GM19397 (cell line): ENCODE data around the gene SASH1.
A peak's percentile ranks its signal among the peaks of the same experiment; 100 is the strongest.

Source experiments
- ATAC-seq: cut with Tn5 transposase; IDR thresholded peaks from one replicate; pipeline ENCODE4 v1.9.1; 2021; ENCODE audit warnings: mild to moderate bottlenecking, moderate library complexity; ENCODE audit not compliant: unreplicated experiment

Gene SASH1

GRCh38 chr6:148455674-148456558 is 113.3 kb downstream of the SASH1 start:
- ATAC-seq, result no peak

- ATAC-seq, result no peak
These were observed 114.7 kb downstream of the SASH1 start for GRCh38 chr6:148457137-148457842.

GRCh38 chr6:148457843-148458159 is 115.2 kb downstream of the SASH1 start:
- no peak for ATAC-seq

GRCh38 chr6:148459238-148459637 is 116.6 kb downstream of the SASH1 start:
- ATAC-seq, result no peak

DNA sequence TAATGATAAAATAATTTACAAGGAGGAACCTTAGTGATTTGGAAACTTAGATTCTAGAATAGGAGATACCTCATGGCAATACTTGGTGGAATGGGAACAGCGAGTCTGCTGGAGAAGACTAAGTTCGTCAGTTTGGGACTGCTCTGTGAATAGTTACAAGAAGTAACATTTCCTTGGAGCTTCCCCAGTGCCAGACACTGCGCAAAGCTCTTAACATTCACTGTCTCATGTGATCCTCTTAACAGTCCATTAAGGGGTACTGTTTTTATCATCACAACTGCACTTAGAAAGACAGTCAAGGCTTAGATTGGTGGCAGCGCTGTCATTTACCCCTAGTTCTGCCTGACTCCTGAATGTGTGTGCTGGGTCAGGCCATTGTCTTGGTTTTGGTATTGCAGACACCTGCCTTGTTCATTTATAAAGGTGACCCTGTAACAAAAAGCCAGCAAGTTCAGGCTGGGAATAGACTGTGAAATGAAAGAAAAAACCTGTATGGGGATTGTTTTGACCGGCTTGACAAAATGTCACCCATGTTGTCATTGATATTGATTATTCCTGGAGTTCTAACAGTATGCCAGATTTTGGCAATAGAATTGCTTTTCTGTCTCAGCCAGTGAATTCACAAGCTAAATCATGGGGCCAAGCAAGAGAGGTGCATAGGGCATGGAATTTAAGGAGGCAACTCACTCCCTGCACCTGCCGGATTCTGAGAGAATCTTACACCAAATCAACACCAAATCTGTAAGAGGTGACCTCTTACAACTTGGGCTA is 118.4 kb downstream of the SASH1 start:
- no peak for ATAC-seq

DNA sequence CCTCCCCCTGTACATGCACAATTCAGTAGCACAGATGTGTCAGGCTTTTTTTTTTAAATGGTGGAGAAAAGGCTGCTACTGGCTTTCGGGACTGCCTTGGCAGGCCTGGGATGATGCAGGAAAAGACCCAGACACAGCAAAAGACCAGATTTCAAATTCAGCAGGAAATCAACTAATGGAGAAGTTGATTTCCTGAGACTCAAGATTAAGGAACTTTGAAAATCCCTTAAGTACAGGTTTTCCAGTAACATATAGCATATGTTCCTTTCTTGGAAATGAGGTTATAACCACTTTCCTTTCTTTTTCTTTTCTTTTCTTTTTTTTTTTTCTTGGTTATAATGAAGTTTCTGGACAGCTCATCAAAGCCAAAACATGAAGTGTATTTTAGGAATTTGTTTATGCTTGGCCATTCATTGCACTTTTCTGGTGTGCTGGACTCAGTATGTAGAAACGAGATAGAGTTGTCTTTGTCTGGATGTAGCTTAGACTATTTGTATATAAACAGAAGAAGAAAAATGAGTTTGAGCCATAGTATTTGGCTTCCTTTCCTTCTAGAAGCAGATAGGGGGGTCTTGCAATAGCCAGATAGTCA is 119.4 kb downstream of the SASH1 start:
- no peak for ATAC-seq

DNA sequence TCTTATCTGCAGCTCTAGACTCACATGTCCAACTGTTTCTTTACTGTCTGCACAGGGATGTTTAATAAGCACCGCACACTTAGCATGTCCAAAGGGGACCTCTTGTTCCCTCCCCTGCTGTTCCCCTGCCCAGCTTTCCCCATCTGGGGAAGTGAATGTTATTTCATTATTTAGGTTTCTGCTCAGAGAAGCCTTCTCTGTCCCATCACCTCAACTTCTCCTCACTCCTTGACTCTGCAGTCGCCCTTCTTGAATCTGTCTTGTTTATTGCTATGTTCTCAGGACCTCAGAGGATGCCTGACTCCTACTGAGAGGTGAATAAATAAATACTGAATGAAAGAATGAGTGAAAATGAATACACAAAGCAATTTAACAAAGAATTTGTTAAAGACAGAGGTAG is 121.0 kb downstream of the SASH1 start:
- ATAC-seq, result no peak

DNA sequence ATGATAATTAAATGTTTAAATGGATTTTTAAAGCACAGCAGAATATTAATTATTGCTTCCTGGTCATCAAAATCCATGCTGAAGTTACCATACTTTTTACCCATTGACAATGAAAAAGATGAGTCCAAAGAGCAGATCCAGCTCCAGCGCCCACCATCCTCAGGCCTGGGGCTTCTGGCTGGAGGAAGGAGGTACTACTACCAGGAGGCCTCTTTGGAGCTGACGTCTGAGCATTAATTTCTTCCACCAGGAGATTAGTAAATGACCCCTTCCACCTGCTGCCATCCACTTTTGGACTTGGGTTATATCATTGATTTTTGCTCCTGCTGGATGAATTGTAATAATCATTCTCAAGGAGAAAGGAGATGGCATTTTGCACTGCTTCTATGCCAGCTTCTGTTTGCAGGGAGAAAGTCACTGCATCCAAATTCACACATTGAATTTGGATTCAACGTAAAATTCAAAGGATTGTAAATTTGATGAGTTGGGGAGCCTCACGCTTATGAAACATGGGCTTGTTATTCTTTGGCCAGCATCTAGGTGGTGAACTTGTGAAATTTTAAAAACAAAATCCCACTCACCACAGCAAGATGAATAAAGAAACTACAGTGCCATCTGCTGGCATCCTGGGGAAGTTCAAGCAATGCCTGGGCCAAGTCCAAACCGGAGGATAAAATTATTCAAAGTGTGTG is 121.8 kb downstream of the SASH1 start:
- ATAC-seq, result peak; percentile 74

- ATAC-seq, result no peak
These were observed 122.3 kb downstream of the SASH1 start for GRCh38 chr6:148465011-148465335.

- ATAC-seq, result no peak
These were observed 123.0 kb downstream of the SASH1 start for GRCh38 chr6:148465670-148466069.

GRCh38 chr6:148466158-148466557 is 123.5 kb downstream of the SASH1 start:
- no peak for ATAC-seq

DNA sequence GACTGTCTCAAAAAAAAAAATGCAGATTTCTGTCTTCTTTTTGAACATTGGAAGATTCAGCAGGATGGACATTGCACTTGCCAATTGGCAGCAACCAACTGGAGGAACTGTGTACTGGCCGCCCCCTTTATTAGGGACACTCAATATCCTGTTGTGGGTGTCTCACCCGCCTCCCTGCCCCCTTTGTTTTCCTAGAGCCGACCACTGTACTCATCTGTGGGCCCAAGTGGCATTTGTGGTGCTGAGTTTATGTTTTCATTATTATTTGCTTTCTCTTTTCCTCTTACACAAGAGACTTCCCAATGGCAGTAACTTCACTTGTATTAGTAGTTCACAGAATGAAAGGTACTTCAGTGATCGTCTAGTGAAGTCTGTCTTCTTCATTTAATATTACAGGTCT is 125.3 kb downstream of the SASH1 start:
- ATAC-seq, result no peak

DNA sequence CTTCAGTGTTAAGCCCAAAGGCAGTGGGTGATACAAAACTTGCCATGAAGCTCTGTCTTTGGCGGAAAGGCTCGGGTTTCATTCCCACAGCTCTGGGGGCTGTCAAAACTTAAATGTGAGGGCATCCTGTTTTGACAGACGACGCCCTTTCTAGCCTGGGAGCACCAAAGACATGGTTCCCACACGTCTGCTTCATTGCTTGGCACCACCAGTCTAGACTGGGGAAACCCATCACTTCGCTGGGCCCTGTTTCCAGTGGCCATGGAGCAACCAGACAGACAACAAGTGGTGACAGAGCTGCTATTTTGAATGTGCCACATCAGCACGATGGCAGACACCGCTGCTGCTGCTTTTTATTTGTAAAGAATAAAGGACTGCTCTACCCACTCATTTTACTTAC is 127.5 kb downstream of the SASH1 start:
- ATAC-seq, result no peak

- ATAC-seq, result no peak
These were observed 128.2 kb downstream of the SASH1 start for GRCh38 chr6:148470606-148471465.

- ATAC-seq, result no peak
These were observed 129.1 kb downstream of the SASH1 start for GRCh38 chr6:148471624-148472159.

DNA sequence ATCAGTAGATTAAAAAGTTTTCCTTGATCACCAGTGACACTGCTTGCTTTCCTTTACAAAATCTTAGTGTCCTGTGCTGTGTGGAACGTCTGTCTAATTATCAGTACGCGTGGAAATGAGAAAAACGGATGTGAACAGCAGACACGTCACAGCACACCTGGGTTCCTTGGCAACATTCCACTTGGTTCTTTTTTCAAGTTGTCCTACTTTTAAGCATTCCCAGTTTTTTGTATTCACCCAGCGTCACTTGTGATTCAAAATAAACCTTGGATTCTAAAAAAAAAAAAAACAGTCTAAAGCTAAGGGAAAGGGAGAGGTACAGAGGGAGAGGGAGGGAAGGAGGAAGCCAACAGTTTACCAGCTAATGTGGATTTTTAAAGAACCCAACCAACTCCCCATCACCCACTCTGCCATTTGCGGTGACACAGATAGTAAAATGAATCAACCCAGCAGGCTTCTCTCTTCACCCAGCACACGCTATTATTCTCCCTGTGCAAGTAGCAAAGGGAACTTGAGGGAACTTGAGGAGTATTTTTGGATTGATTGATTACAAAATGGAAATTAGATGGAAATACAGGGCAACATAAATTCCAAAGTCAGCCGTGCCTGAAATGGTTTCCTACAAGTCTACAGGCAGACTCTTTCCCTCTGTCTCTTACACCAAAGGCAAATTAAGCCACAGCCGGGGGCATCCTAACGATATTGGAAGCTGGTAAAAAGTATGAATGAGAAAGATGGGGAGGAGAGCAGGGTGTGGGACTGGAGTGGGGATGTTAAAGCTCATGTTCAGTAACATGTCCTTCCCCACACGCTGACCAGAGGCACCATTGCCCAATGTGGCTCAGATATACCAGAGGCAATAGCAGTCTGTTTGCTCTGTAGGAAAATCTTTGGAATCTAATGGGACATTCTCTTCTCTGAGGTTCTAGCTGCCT is 129.8 kb downstream of the SASH1 start:
- ATAC-seq, result no peak

DNA sequence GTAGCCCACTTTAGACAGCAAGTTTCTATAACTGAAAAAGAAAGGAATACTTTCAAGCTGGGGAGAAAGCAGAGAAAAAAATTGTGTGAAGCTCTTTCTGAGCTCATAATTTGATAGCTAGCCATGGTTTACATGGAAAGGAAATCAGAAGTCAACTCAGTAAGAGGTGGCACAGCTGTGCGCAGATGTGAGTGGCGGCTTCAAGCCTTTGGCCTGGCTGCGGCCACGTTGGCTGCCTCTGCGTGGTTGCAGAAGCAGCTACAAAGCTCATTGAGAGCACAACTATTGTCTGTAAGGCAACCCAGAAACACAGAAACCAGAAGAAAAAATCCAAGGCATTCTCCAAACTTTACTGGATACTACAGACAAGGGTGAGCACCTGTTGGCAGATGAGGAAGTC is 136.9 kb downstream of the SASH1 start:
- no peak for ATAC-seq

DNA sequence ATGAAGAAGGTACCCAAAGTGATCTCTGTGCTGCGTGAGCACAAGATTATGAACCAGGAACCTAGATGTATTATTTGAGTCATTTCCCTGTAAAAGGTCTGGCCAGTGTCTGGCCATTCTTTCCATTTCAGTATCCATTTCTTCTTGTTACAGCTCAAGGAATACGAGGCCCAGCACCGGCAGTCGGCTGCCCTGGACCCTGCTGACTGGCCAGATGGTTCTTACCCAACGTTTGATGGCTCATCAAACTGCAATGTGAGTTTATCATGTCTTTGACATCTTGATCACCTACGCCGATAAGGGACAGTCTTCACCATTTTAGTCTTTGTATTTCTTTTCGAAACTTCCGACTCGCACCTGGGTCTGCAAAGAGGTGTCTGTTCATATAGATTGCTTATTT is 144.8 kb downstream of the SASH1 start:
- no peak for ATAC-seq
